Endothelial cell of umbilical vein (primary cell): Measurements from ENCODE around the gene RNASE8. TPM values are rescaled to one million over a fixed set of nuclear protein-coding genes. Genes with fewer than 3 reads are reported as not detected.

ENCODE experiments used
- BruUV-seq: library from RNA; stranded (reverse); fragments of 400-500 nt; replicated peaks from 2 replicates; lab custom pipeline; 2021; lab: Mats Ljungman, UMichigan
- CTCF ChIA-PET: fragments of 300-600, 350-600 bp; sonication (Branson Sonifier 250); formaldehyde crosslinking; loops from one replicate; lab custom pipeline; 2021; ENCODE audit warnings: antibody characterized with exemption, inconsistent platforms; lab: Charles Lee
- POLR2A ChIA-PET: fragments of 300-600, 350-600 bp; sonication (Branson Sonifier 250); formaldehyde crosslinking; loops from one replicate; lab custom pipeline; 2021; ENCODE audit warnings: antibody characterized with exemption, inconsistent platforms; lab: Charles Lee
- DNase-seq: peaks from one replicate; pipeline ENCODE4 v3.0.0-alpha.2; 2011; ENCODE audit warnings: low read depth, low spot score
- FAIRE-seq: peaks from 2 replicates; lab custom pipeline; 2011; peaks lifted over from hg19 to GRCh38; lab: Jason Lieb, UNC
- H2AFZ ChIP-seq: 2 replicates; pipeline ENCODE4 v1.6.0; 2012; ENCODE audit warnings: low read depth, low read length, control low read depth, inconsistent platforms
- H3K27ac ChIP-seq: 2 replicates; pipeline ENCODE4 v1.5.1; 2011; ENCODE audit warnings: low read depth, mild to moderate bottlenecking, control low read depth, low read length, moderate library complexity; ENCODE audit not compliant: insufficient read depth
- H3K27me3 ChIP-seq, 2 experiments: 2 replicates each; pipeline versions ENCODE4 v1.6.0 to v1.6.1; 2011; ENCODE audit warnings: low read length in 2 of 2, mixed read lengths in 1 of 2; ENCODE audit not compliant: control insufficient read depth in 2 of 2, insufficient read depth in 2 of 2
- H3K36me3 ChIP-seq, 2 experiments: 2 replicates in 1 of 2; 3 replicates in 1 of 2; pipeline ENCODE4 v1.5.1; 2011; ENCODE audit warnings: low read length in 2 of 2, mild to moderate bottlenecking in 1 of 2, moderate library complexity in 1 of 2; ENCODE audit not compliant: control insufficient read depth in 2 of 2, insufficient read depth in 2 of 2; ENCODE audit errors: extremely low read depth in 1 of 2
- H3K4me1 ChIP-seq: 3 replicates; pipeline ENCODE4 v1.5.1; 2011; ENCODE audit warnings: mild to moderate bottlenecking, low read length; ENCODE audit not compliant: control insufficient read depth, insufficient read depth; ENCODE audit errors: extremely low read depth
- H3K4me2 ChIP-seq: 2 replicates; pipeline ENCODE4 v1.6.1; 2011; ENCODE audit warnings: low read length, control low read depth, mixed read lengths; ENCODE audit not compliant: insufficient read depth
- H3K4me3 ChIP-seq, 3 experiments: fragments of 200-600 bp in 1 of 3; sonication (generic), shearing (Covaris generic) in 1 of 3; replicated peaks in 1 of 3; 2 replicates each; pipeline ENCODE4 v1.5.1; 2011 to 2016; ENCODE audit warnings: control low read depth in 3 of 3, low read length in 3 of 3, mild to moderate bottlenecking in 2 of 3, inconsistent platforms in 1 of 3, low read depth in 1 of 3, moderate library complexity in 1 of 3; ENCODE audit not compliant: insufficient read depth in 1 of 3
- H3K79me2 ChIP-seq: 2 replicates; pipeline ENCODE4 v1.6.0; 2012; ENCODE audit warnings: low read length, inconsistent platforms; ENCODE audit not compliant: control insufficient read depth, insufficient read depth
- H3K9ac ChIP-seq: replicated peaks from 2 replicates; pipeline ENCODE3; 2011; ENCODE audit warnings: low read length, control low read depth; ENCODE audit not compliant: insufficient read depth; ENCODE audit errors: extremely low read depth
- H3K9me1 ChIP-seq: replicated peaks from 3 replicates; pipeline ENCODE4 v1.6.0; 2011; ENCODE audit warnings: mild to moderate bottlenecking, low read length; ENCODE audit not compliant: control insufficient read depth, insufficient read depth; ENCODE audit errors: extremely low read depth
- H3K9me3 ChIP-seq: replicated peaks from 2 replicates; pipeline ENCODE4 v1.5.1; 2012; ENCODE audit warnings: low read length, inconsistent platforms; ENCODE audit not compliant: control insufficient read depth, insufficient read depth
- H4K20me1 ChIP-seq: replicated peaks from 2 replicates; pipeline ENCODE3; 2011; ENCODE audit warnings: mild to moderate bottlenecking, low read length; ENCODE audit not compliant: control insufficient read depth, insufficient read depth; ENCODE audit errors: extremely low read depth
- CTCF ChIP-seq, 2 donors: IDR thresholded peaks; 1 replicate in 1 of 2; 2 replicates in 1 of 2; pipeline ENCODE4 v1.5.1; 2011; ENCODE audit warnings: low read length in 2 of 2, mild to moderate bottlenecking in 2 of 2, moderate library complexity in 2 of 2, control low read depth in 1 of 2, inconsistent platforms in 1 of 2, low read depth in 1 of 2; ENCODE audit not compliant: insufficient read depth in 1 of 2; ENCODE audit errors: extremely low read depth in 1 of 2
- EZH2 ChIP-seq: IDR thresholded peaks from 2 replicates; pipeline ENCODE4 v1.6.1; 2012; ENCODE audit warnings: borderline replicate concordance, low read depth, mild to moderate bottlenecking, moderate library complexity, low read length, inconsistent platforms; ENCODE audit not compliant: severe bottlenecking
- FOS ChIP-seq: IDR thresholded peaks from 2 replicates; pipeline ENCODE4 v1.6.1; 2011; ENCODE audit warnings: mild to moderate bottlenecking, low read length, moderate library complexity, borderline replicate concordance; ENCODE audit not compliant: insufficient read depth
- GATA2 ChIP-seq: IDR thresholded peaks from 2 replicates; pipeline ENCODE4 v1.7.0; 2011; ENCODE audit warnings: low read depth, mild to moderate bottlenecking, moderate library complexity, mixed read lengths, low read length; ENCODE audit not compliant: insufficient read length, insufficient read depth
- MYC ChIP-seq: IDR thresholded peaks from one replicate; pipeline ENCODE4 v1.6.1; 2011; ENCODE audit warnings: mild to moderate bottlenecking, low read depth, low read length
- POLR2A ChIP-seq: IDR thresholded peaks from 2 replicates; pipeline ENCODE4 v1.6.1; 2012; ENCODE audit warnings: low read depth, mild to moderate bottlenecking, control low read depth, low read length
- dilution Hi-C: fragments of 300-500 bp; cut with MboI; formaldehyde crosslinking; loops from one replicate; pipeline ENCODE4 v1.15.0; 2019; ENCODE audit warnings: low sequenced_read_pairs; ENCODE audit not compliant: extremely low pct_ligation_motif_present
- intact Hi-C: fragments of 100-400 bp; cut with micrococcal nuclease; formaldehyde crosslinking; loops from one replicate; pipeline ENCODE4 v1.10.0; 2022
- polyA plus RNA-seq, 4 experiments: library from polyadenylated mRNA; depleted of rRNA in 3 of 4; stranded (reverse) in 3 of 4; unstranded in 1 of 4; fragments of >200 nt; gene quantifications; 2 replicates each; pipeline versions ENCODE4 v1.2.1 to v1.2.3, GENCODE V29; 2011 to 2012; ENCODE audit warnings: missing spikeins in 1 of 4
- total RNA-seq: library from RNA; stranded (reverse); gene quantifications from 2 replicates; pipeline ENCODE4 v1.2.3, GENCODE V29; 2021

The RNASE8 gene
- total and polyA plus RNA-seq, 2 donors (not counting 3 experiments of a cell fraction or from before 2014, with no cell fraction given) = not detected

- CTCF ChIA-PET = interaction anchor here (1.3 to 5.8 kb wide), 3 partner anchors 14 to 19 kb away, joined by 4 to 53 read pairs (median 9); no protein-coding TSS in a partner anchor
- BruUV-seq = no TSS peak
- POLR2A ChIA-PET = no interaction called here
- no peaks in the 10 kb centered on the region for H3K79me2 ChIP-seq
- no peak overlapping the region for H2AFZ ChIP-seq
- H3K9me1 ChIP-seq = no peaks in the 10 kb centered on the region
- no peaks in the 10 kb centered on the region for H3K4me1 ChIP-seq
- H4K20me1 ChIP-seq = no peaks in the 10 kb centered on the region
- no peaks in the 10 kb centered on the region for H3K36me3 ChIP-seq
- dilution Hi-C loops = no loop called here
- H3K27ac ChIP-seq = no peak overlapping the region
- H3K4me2 ChIP-seq = no peak overlapping the region
- TF ChIP-seq EZH2 = no peak
- no peak for TF ChIP-seq CTCF (IDR thresholded peaks at IDR 0.05; ENCODE audit: extremely low read depth in 1 of 2, insufficient read depth in 1 of 2, low read depth in 1 of 2, low read length in 2 of 2)
- no peak for TF ChIP-seq GATA2
- no peak for TF ChIP-seq MYC
- TF ChIP-seq POLR2A = no peak
- TF ChIP-seq FOS = no peak
- H3K4me3 ChIP-seq = no peak overlapping the region
- no peak overlapping the region for H3K9ac ChIP-seq
- intact Hi-C loops = no loop called here
- no peak for DNase-seq
- H3K9me3 ChIP-seq = no peaks in the 10 kb centered on the region
- no peak for FAIRE-seq
- no peaks in the 10 kb centered on the region for H3K27me3 ChIP-seq
These were observed 27.6 kb downstream of the RNASE8 start for GRCh38 chr14:21084998-21085853.
